HCEC 1CT (cell line): Measurements from ENCODE around the gene ZIC5.

ENCODE experiments used
- DNase-seq: peaks from one replicate; pipeline ENCODE4 v3.0.0-alpha.2; 2017

ZIC5 gene

GRCh38 chr13:99975626-99976025 lies 4.1 kb upstream of the ZIC5 start:
- no peak for DNase-seq

DNA sequence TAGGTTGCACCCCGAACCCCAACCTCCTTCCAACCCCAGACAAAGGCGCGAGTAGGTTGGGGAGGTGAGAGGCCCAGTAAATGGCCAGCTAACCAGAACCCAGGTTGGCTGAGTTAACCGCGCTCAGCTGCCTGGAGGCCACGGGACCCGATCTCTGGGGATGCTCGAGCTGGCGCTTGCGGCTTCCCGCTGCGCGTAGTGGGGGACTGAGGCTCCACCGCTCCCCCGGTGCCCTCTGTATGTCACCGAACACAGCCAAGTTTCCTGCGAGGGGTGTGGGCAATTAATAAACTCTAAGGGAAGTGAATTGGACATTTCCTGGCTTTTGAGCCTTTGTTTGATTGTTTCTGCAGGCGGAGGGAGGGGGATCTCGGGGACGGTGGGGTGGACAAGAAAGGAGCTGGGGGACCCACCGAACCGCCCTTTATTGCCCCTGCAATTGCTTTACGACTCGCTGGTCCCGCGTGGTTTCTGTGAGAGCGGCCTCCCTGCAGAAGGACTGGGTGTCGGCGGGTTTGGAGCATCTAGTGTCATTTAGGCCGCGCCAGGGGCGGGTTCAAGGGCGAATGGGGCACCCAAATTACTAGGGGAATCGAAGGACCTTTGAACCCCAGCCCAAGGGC lies 3.5 kb upstream of the ZIC5 start:
- no peak for DNase-seq

DNA sequence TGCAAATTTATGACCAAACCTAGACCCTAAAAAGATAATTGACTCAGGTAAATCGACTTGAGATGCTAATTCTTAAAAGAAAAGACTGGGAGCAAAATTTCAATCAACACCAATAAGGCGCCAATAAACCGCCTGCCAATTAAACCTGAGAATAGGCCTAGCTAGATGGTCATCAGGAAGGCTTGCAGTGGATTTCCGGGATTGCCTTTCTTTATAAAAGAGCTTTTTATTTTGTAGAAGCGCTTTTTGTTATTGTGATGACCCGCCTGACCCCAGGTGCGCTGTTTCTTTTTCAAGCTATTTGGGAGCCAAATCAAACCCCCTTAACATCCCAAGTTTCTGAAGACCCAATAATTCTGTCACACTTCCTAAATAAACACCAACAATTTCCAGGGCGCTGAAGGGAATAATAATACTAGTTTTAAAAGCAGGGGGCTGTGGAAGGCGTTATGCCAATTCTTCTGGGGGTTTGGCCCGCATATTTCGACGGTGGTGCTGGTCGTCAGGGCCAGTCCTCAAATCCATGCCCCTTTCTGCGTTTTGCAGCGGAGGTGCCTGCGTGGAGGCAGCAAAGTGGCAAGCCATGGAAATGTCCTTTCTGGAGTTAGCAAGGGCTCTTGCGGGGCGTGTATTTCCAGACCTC lies 2.9 kb upstream of the ZIC5 start:
- no peak for DNase-seq

- no peak for DNase-seq
These were observed 2.2 kb upstream of the ZIC5 start for GRCh38 chr13:99973808-99974185.

DNA sequence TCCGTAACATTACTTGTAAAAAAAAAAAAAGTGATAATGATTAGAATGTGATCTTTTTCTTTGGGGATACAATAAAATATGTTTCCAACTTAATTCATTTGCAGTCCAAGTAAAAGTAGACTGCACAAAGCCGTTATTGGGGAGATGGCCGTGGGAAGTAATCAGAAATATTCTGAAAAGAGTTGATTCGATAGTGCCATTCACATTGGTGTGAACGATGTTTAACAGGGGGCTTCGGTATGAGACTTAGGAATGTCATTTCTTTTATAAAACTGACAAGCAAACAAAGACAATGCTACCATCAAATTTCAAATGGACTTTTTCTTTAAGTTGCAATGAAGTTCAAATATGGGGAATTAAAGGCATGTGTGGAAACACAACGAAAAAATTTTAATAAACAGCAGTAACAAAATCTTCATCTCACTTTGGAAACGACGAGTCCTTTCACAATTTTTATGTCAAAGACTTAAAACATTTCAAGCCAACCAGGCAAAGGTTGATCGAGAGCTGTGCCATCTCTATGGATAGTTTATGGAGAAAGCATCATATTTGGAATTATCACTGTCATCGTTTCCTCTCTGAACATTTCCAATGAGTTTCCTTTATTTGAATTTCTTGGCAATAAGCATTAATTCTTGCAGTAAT lies 1.7 kb upstream of the ZIC5 start:
- DNase-seq, result no peak

DNA sequence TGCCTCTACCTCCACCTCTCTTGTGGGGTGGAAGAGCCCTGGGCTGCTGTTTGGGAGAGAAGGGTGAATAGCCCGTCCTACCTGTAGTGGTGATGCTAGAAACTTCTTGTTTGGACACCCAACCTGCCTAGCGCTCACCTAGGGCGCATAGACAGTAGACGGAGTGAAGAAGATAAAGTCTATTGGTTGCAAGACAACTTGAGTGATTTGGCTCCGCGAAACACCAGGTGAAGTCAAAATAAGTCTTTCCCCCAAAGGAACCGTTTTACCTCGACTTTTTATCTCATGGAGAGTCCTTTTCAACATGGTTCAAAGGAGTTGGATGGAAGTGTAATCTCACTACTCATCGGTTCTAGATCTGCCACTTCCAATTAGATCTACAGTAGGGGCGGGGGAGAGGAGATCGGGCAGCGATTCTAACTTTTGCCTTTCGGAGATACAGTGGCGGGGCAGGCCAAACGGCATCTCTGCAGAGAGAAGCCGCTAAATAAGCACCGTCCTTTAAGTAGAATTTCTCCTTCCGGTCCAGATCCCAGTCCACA lies 694 bp upstream of the ZIC5 start:
- no peak for DNase-seq

DNA sequence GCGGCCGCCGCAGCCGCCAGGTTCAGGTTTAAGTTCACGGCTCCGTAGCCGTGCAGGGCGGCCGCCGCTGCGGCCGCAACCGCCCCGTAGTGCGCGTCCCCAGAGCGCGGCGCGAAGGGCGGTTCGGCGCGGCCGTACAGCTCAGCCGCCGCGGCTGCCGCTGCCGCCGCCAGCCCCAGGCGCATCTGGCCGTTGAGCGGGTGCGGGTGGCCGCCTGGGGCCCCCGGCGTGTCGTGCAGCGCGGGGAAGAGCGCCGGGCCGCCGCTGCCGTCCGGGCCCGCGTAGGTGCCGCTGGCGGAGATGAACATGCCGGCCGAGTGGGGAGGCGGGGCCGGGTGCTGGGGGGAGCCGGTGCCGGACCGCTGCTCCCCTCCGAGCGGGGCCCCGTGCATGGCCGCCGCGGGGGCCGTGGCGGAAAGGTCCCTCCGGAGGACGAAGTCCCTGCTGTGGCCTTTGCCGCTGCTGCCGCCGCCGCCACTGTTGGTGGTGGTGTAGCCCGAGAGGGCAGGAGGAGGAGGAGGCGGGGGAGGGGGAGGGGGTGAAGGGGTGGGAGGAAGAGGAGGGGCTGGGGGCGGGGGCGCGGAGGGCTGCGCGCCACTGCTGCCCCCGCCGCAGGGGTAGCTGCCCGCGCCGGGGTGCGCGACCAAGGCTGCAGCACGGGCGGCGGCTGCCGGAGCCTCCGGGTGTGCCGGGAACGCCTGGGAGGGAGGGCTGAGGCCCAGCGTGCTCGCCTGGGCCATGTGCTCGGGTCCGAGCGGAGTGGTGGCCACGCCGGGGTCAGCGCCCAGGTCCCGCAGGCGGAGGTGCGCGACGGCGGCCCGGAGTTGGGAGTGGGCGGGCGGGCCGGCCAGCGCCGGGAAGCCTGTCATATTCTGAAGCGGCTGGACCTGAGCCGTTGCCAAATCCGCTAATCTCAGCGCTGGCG lies 654 bp downstream of the ZIC5 start:
- DNase-seq, result no peak

DNA sequence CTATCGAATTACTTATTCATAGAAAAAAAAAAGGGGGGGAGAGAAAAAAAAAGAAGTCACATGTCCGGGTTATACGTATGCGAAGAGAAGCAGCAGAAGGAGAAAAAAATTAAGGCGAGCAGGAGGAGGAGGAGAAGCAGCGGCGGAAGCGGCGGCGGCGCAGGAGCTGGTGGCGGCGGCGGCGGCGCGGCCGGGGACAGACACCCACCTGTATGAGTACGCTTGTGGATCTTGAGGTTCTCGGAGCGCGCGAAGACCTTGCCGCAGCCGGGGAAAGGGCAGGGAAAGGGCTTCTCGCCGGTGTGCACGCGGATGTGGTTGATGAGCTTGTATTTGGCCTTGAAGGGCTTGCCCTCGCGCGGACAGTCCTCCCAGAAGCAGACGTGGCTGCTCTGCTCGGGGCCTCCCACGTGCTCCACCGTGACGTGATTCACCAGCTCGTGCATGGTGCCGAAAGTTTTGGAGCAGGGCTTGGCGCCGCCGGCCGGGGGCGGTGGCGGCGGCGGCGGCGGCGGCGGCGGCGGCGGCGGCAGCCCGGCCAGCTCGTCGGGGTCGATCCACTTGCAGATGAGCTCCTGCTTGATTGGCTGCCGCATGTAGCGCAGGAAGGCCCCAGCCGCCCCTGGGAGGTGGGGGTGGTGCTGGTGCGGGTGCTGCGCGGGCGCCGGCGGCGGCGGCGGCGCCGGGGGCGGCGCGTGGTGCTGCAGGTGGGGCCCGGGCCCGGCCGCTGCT lies 1.5 kb downstream of the ZIC5 start:
- DNase-seq, result no peak

GRCh38 chr13:99969453-99969918 lies 2.1 kb downstream of the ZIC5 start:
- no peak for DNase-seq

DNA sequence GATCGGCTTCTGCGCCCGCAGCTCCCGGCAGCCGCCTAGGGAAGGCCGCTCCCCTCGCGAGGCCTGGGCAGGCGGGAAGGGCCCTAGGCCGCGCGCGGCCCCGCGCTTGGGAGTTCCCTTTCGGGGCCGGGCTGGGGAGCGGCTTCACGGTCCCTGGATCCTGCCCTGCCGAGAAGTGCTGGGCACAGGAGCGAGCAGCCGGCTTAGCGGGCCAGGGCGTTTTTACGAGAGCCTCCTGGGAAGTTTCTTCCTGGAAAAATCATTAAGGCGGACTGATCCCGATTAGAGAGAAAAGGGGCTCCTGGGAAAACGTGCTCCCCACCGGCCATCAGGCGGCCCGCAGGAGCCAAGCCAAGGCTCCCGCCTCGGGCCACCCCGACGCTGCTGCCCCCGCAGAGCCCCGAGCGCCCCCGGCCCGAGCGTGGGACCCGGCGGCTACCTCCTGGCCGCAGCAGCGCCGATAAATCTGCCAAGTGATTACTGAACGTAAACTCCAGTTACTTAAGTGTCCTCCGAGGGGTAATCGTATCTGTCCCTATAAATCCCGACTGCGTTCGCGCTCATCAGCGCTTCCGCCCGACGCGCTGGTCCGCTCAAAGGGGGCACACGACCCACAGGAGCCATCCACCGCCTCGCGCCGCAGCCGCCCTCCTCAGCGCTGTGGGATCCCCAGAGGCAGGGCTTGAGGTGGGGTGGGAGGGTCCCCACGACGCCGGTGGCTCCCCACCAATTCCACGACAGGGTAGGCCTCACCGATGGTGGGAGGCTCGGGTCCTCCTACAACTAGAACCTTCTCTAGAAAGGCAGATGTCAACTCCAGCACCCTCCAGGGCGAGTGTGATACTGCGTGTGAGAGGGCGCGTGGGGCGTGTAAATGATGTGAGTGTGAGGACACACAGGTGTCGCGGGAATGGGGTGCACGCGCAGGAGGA lies 2.8 kb downstream of the ZIC5 start:
- no peak for DNase-seq

GRCh38 chr13:99967869-99968520 lies 3.6 kb downstream of the ZIC5 start:
- no peak for DNase-seq

GRCh38 chr13:99967498-99967868 lies 4.1 kb downstream of the ZIC5 start:
- DNase-seq, result no peak

DNA sequence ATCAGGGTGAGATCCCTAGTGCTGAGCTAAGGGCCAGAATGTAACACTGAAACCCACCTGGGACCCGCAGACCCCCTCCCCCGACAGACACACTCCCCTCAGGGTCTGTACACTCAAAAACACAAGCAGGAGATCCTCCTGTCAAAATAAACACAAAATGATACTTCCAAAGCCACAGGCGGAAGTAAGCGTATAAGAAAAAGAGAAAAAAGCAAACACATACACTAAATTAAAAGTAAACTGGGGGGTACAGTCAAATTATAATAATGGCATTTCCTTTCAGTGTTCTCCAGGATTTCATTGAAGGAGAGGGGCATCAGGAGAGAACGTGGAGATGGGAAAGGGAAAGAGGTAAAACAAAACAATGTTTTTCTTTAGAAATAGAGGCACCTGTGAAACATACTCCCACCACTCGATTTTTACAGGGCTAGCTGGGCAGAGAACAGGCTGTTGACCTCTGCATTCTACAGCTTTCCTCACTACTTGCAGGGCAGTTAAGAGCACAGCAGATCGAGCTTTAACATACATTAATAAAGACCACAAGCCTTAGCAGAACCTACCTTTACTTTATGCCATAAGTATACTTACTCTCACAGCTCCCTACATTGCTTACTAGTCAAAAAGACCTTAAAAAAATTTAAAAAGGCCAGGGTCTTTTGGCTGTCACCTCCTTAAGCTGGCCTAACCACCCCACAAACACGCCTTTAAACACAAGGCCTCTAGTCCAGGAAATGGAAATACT lies 5.3 kb downstream of the ZIC5 start:
- DNase-seq, result no peak

- no peak for DNase-seq
These were observed 6.1 kb downstream of the ZIC5 start for GRCh38 chr13:99965329-99966000.

DNA sequence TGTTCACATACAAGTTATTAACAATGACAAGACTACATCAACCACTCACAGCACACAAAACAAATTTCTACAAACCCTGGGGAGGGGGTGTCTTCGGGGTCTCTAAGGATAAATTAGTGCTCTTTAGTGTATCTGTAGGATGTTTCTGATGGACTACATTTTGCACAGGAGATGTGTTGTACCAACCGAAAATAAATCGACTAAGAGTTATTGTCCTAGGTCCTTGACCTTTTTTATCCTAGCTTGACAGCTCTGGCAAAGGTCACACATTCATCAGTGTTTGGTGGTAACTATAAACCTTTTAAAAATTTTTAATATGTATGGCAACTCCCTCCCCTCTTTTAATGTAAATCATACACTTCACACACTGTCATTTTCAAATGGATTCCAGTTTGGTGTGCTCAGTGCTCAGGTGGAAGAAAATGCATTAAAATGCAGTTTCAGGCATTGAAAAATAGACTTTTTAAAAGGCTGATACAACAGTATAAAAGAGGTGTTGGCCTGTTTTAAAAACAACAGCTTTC lies 7.7 kb downstream of the ZIC5 start:
- DNase-seq, result no peak

- DNase-seq, result no peak
These were observed 9.3 kb downstream of the ZIC5 start for GRCh38 chr13:99962242-99962641.

- DNase-seq, result no peak
These were observed 9.9 kb downstream of the ZIC5 start for GRCh38 chr13:99961636-99962035.

- no peak for DNase-seq
These were observed 10.8 kb downstream of the ZIC5 start for GRCh38 chr13:99960663-99961311.
